Brain pericyte (primary cell): Measurements from ENCODE around the gene KRTAP3-2.

ENCODE experiments used
- DNase-seq: peaks from one replicate; pipeline ENCODE4 v3.0.0-alpha.2; 2012; ENCODE audit warnings: low read depth, low spot score

The KRTAP3-2 gene

DNA sequence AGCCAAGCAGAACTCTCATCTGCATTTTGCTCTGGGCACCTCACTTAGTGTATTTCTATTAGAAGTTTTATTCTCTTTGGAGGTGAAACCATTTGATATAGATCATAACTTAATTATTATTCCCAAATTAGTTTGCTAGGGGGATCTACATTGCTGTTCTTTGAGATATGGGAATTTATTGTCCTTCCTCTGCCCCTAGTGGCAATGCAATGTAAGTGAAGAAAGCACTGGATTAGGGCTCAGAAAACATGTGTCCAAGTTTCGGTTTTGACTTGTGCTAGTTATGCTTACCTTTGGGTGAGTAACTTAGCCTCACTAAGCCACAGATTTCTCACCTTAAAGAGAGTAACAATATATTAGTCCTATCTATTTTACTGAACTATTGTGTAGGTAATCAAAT is 35.9 kb downstream of the KRTAP3-2 start:
- DNase-seq, result no peak

DNA sequence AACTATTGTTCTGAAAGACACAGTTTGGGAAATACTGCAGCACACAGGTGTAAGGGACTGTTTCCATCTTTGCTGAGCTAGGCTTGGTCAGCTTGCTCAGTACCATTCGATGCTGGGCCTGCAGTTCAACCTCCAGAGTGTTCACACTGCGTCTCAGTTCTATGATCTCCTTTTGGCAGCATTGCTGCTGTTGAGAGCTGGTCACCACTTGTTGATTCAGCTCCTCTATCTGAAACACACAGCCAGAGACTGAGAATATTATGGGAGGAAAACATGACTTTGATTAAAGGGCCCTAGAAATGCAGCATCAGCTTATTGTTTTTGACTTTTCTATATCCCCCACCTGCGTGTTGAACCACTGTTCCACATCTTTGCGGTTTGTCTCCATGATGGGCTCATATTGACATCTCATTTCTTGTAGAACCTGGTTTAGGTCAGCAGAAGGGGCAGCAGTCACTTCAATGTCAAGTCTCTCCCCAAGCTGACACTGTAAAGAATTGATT is 37.6 kb downstream of the KRTAP3-2 start:
- DNase-seq, result no peak

DNA sequence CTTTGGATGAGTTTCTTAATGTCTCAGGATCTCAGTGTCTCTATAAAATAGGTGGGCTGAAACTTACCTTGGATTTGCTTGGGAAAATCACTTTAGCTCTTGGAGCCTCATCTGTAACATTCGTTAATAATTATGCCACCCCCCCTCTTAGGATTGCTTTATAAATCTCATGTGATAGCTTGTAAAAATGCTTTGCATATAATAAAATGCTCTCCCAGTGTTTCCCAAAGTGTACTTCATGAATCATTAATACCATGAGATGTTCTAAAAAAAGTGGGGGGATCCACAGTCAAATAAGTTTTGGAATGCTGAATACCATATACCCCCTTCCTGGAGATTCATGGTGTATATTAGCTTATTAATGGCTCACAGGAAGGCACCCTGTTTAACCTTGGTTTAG is 38.1 kb downstream of the KRTAP3-2 start:
- no peak for DNase-seq

DNA sequence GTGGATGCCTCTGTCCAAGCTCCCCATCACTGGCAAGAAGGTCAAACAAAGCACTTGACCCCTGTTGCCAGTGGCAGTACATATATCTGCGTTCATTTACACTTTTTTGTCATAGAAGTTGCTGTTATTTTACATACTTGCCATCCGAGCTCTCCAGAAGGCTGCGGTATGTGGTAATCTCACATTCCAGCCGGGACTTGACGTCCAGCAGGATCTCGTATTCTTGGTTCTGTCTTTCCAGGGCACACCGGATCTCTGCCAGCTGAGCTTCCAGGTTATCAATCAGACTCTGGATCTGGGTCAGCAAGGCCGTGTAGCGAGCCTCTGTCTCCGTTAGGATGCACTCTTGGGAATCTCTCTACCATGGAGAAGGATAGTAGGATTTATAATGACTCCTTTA is 39.6 kb downstream of the KRTAP3-2 start:
- no peak for DNase-seq

DNA sequence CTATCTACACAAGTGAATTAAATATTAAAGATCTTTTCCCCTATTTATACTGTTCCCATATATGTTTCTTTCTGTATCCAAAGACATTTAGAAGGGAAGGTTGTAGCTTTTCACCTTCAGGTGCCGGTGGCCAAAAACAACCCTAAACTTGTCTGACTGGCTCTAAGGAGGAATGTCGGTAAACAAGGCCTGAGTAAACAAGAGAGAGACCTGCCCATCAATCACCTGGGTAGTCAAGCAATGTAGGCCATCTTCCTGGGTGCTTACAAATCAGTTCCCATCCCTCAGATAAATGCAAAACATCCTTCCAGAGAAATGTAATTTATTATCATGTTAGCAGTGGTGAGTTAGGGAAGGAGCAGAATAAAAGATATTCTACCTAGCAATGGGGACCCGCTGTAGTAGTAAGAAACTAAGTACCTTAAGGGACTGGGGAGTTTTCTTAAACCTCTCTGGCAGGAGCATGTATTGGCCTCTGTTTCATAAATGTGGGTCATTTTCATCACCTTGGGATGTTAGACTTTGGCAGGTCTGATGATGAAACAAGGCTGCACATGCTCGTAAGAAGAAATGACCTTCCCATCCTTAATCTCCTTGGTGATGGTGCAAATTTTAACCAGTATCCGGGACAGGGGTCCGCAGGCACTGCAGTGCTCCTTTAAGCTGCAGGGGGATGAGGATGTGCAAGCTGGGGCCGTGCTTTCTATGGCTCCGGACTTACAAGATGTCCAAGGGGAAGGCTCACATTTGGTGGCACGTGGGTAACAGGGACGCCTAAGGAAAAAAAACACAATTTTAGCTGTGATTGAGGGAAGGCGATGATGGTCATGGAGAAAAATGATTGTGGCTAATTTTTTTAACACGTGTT is 41.4 kb downstream of the KRTAP3-2 start:
- DNase-seq, result no peak

DNA sequence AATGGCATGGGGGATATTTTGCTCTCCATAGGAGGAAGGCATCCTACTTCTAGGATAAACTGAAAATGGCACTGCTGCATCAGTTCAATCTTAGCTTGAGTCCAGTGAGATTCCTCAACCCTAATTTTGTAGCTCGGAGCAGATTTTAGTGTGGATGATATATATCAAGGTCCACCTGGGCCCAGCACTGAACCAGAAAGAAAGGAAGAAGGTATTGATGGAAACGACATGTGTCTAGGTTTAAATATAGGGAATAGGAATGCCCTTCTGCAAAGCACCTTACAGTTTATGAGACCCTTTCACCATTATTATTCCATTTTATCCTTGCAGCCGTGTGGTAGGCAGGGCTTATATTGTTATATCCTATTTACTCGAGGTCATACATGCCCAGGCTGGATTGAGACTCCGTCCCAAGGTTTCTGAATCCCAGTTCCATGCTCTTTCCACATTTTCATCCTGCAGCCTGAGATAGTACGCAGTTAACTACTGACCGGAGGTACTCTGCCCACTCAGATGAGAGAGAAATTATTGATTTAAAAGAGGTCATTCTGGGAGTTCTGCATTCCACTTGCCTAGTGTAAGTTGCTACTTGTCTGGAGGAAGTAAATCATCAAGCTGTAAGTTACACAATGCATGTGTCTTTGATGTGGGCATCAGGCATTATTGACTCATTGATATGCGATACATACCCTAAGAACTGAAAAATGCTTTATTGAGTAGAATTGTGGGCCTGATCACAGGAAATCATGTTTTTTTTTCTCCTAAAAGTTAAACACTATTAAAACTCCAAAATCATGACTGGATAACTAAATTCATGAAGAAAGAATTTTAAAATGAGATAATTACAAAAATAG is 43.1 kb downstream of the KRTAP3-2 start:
- DNase-seq, result peak; percentile 13

DNA sequence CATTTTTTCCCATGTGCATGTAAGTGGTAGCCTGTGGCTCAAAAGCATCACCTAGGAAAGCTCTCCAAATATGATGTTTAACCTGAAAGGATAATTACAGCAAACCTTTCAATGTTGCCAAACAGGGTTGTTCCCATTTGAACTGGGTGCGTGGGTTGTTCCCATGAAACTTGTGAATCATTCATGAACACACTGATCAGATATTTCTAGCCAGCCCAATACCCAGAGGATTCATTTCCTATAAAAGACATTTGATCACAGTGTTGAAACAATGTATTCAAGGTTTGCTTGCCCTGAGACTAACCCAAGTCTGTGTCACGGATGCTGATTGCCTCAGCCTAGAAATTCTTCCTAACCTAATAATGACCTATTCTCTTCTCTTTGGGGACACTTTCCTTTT is 45.8 kb downstream of the KRTAP3-2 start:
- DNase-seq, result no peak

DNA sequence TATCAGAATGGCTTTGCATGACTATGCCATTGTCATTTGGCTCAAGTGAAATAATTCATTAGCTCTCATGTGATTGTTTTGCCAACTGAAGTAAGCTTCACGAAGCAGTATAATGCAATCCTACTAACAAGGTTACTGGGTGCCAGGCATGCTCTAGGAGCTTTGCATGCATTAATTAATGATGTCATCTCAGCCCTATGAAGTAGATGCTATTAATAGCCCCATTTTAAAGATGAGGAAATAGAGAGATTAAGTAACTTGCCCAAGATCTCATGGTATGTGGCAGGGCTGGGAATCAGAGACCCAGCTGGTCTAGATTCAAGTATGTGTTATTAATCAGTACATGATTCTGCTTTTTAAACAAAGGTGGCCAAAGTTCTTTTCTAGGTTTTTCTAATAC is 47.0 kb downstream of the KRTAP3-2 start:
- no peak for DNase-seq

DNA sequence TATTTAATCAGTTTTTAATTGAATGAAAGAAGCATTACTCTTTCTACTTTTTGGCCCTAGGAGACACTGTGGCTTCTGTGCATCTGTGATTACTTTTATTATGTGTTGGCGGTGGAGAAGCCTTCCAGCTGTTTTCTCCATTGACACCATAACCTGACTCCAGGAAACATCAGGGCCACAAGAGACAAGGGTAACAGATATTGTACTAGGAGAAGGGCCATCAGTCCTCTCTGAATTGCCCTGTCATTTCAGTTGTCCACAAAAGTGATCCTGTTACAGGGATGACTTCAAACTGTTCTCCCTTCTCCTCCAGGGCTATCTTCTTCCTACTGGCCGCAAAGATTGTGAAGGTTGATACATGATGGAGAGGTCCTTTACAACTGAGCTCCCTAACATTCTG is 47.6 kb downstream of the KRTAP3-2 start:
- DNase-seq, result no peak

DNA sequence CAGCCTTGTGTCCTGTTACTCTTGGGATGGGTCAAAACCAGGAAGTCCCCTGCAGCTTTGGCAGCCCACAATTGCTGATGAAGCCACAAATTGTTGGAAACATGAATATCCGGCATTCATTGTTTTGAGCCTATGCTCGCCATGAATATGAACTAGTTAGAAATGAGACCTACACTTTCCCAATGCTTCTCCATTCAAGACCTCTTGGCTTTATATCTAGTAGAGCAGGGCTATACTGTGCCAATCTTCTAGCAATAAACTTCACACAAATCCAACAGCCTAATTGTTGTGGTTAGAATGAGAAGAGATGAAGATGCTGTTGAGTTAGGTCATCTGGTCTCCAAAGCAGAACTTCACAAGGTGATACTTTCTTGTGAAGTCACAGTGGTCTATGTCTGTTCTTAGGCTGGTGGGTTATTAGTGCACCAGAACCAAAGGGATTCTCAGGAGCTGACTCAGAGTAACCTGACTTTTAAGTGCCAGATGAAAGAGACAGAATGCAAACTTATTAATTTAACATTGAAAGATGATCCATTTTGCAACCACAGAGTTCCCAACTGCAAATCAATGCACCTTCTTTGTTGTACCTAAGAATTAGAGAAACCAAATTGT is 48.6 kb downstream of the KRTAP3-2 start:
- DNase-seq, result no peak

DNA sequence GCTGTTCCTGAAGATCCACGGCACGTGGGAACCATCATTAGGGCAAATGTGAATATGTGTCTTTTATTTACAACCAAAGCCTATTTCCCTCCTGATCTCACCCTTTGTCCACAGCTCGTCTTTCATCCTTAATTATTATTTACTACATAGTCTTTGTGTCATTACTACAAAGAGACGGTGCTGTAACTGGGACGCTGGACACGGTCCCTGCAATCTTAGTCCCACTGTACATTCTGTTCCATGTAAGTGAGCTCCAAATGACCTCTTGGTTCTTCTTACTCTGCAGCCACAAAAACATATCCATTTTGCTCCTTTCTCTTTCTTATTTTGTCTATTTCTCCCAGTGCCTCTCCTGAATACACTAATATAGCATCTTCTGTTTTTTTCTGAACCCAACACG is 49.5 kb downstream of the KRTAP3-2 start:
- DNase-seq, result no peak

DNA sequence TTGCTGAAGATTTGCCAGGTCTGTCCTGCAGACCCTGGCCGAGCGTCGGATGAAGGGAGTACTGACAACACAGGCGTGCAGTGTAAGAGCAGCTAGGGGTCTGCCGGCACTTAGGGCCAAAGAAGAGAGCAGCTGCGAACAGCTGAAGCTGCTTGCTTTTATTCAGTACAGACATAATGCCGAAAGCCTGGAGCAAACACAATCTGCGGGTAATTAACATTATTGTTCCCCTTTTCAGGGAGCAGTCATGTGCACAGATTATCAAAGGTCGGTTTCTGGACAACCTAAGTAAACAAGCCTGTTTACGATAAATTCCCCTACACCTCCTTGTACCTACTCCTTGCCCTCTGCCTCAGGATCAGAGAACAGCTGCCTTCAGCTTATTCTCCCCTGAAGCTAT is 50.3 kb downstream of the KRTAP3-2 start:
- DNase-seq, result no peak
